Trophoblast cell (in vitro differentiated cells and primary cell): ENCODE measurements around the gene TPRX1.

Experiments used
- DNase-seq, 2 donors: peaks; one replicate each; pipeline ENCODE4 v3.0.0-alpha.2; 2016
- H2AFZ ChIP-seq: 2 replicates; pipeline ENCODE4 v1.6.1; 2013; ENCODE audit warnings: low read length, moderate library complexity, mild to moderate bottlenecking; ENCODE audit not compliant: insufficient read depth, poor library complexity
- H2AK5ac ChIP-seq: 2 replicates; pipeline ENCODE4 v1.6.1; 2013; ENCODE audit warnings: mild to moderate bottlenecking, low read length
- H2BK120ac ChIP-seq: 2 replicates; pipeline ENCODE4 v1.6.1; 2013; ENCODE audit warnings: low read length, mild to moderate bottlenecking, moderate library complexity; ENCODE audit not compliant: insufficient read depth, poor library complexity
- H2BK12ac ChIP-seq: 2 replicates; pipeline ENCODE4 v1.6.1; 2013; ENCODE audit warnings: mild to moderate bottlenecking, low read length, moderate library complexity
- H2BK5ac ChIP-seq: 2 replicates; pipeline ENCODE4 v1.6.1; 2013; ENCODE audit warnings: low read length, low read depth, moderate library complexity, mild to moderate bottlenecking; ENCODE audit not compliant: poor library complexity
- H3K14ac ChIP-seq: 2 replicates; pipeline ENCODE4 v1.6.1; 2013; ENCODE audit warnings: mild to moderate bottlenecking, low read length
- H3K18ac ChIP-seq: 2 replicates; pipeline ENCODE4 v1.6.1; 2013; ENCODE audit warnings: mild to moderate bottlenecking, low read length
- H3K23ac ChIP-seq: 2 replicates; pipeline ENCODE4 v1.6.1; 2013; ENCODE audit warnings: low read length
- H3K27ac ChIP-seq: 2 replicates; pipeline ENCODE4 v1.5.1; 2013; ENCODE audit warnings: low read depth, mild to moderate bottlenecking, inconsistent platforms, low read length, moderate library complexity
- H3K27me3 ChIP-seq: 2 replicates; pipeline ENCODE4 v1.6.1; 2013; ENCODE audit warnings: inconsistent platforms, mild to moderate bottlenecking, low read length, moderate library complexity; ENCODE audit not compliant: insufficient read depth
- H3K36me3 ChIP-seq, 2 experiments: 1 replicate in 1 of 2; 2 replicates in 1 of 2; pipeline ENCODE4 v1.6.1; 2013; ENCODE audit warnings: low read length in 2 of 2, mild to moderate bottlenecking in 2 of 2, moderate library complexity in 1 of 2; ENCODE audit not compliant: insufficient read depth in 2 of 2, control insufficient read depth in 1 of 2
- H3K4ac ChIP-seq: 2 replicates; pipeline ENCODE4 v1.6.1; 2013; ENCODE audit warnings: low read depth, mild to moderate bottlenecking, low read length, moderate library complexity
- H3K4me1 ChIP-seq, 2 experiments: 1 replicate in 1 of 2; 2 replicates in 1 of 2; pipeline ENCODE4 v1.6.1; 2013; ENCODE audit warnings: low read length in 2 of 2, mild to moderate bottlenecking in 2 of 2, moderate library complexity in 1 of 2; ENCODE audit not compliant: insufficient read depth in 2 of 2, control insufficient read depth in 1 of 2
- H3K4me2 ChIP-seq: 2 replicates; pipeline ENCODE4 v1.6.1; 2013; ENCODE audit warnings: inconsistent platforms, mild to moderate bottlenecking, low read length, moderate library complexity
- H3K4me3 ChIP-seq: 2 replicates; pipeline ENCODE4 v1.5.1; 2013; ENCODE audit warnings: mild to moderate bottlenecking, low read depth, low read length, inconsistent platforms
- H3K79me1 ChIP-seq: one replicate; pipeline ENCODE4 v1.6.1; 2013; ENCODE audit warnings: low read length
- H3K79me2 ChIP-seq: 2 replicates; pipeline ENCODE4 v1.6.1; 2013; ENCODE audit warnings: low read length, mild to moderate bottlenecking; ENCODE audit not compliant: control insufficient read depth, insufficient read depth, poor library complexity
- H3K9ac ChIP-seq: 2 replicates; pipeline ENCODE4 v1.6.1; 2013; ENCODE audit warnings: mild to moderate bottlenecking, low read length
- H3K9me3 ChIP-seq: 2 replicates; pipeline ENCODE4 v1.6.1; 2013; ENCODE audit warnings: low read depth, mild to moderate bottlenecking, control low read depth, inconsistent platforms, low read length; ENCODE audit not compliant: insufficient read depth
- H4K12ac ChIP-seq: 2 replicates; pipeline ENCODE4 v1.6.1; 2013; ENCODE audit warnings: low read depth, mild to moderate bottlenecking, low read length, moderate library complexity
- H4K8ac ChIP-seq: 2 replicates; pipeline ENCODE4 v1.6.1; 2013; ENCODE audit warnings: low read depth, mild to moderate bottlenecking, low read length, moderate library complexity
- H4K91ac ChIP-seq: one replicate; pipeline ENCODE4 v1.6.1; 2013; ENCODE audit warnings: low read depth, mild to moderate bottlenecking, low read length, moderate library complexity
- WGBS: extraction: QIAGEN DNeasy Blood & Tissue Kit; methylation state at CpG from one replicate; pipeline ENCODE4 v1.1.7; 2013; ENCODE audit warnings: missing lambda C conversion rate; ENCODE audit not compliant: insufficient read length, insufficient coverage; ENCODE audit errors: extremely low coverage; 5-methylcytosine and 5-hydroxymethylcytosine counted together

Gene TPRX1

GRCh38 chr19:47832723-47833122 lies 28.4 kb upstream of the TPRX1 start:
- H3K4me1 ChIP-seq = no peaks in the 10 kb centered on the region
- no peak overlapping the region for H3K14ac ChIP-seq
- no peaks in the 10 kb centered on the region for H3K36me3 ChIP-seq
- H2AK5ac ChIP-seq = no peak overlapping the region
- no peaks in the 10 kb centered on the region for H3K9me3 ChIP-seq
- no peak overlapping the region for H4K8ac ChIP-seq
- H3K18ac ChIP-seq = no peak overlapping the region
- H2AFZ ChIP-seq = no peak overlapping the region
- no peak overlapping the region for H4K91ac ChIP-seq
- no peak overlapping the region for H2BK120ac ChIP-seq
- no peak overlapping the region for H4K12ac ChIP-seq
- H2BK5ac ChIP-seq = no peak overlapping the region
- no peak for DNase-seq
- H3K23ac ChIP-seq = no peak overlapping the region
- WGBS = no CpG with 5 or more reads among the region's 4 CpGs
- no peak overlapping the region for H3K9ac ChIP-seq
- H3K79me2 ChIP-seq = no peaks in the 10 kb centered on the region
- H3K4me2 ChIP-seq = no peak overlapping the region
- H3K4ac ChIP-seq = no peak overlapping the region
- no peak overlapping the region for H3K27ac ChIP-seq
- no peaks in the 10 kb centered on the region for H3K27me3 ChIP-seq
- H3K4me3 ChIP-seq = no peak overlapping the region
- no peak overlapping the region for H2BK12ac ChIP-seq
- no peaks in the 10 kb centered on the region for H3K79me1 ChIP-seq

- Histone ChIP-seq H4K12ac (no peak overlapping the region), H3K14ac (no peak overlapping the region), H3K9me3 (no peaks in the 10 kb centered on the region), H3K79me1 (no peaks in the 10 kb centered on the region), H2AFZ (no peak overlapping the region), H2BK120ac (no peak overlapping the region), H3K36me3 (no peaks in the 10 kb centered on the region), H2BK5ac (no peak overlapping the region), H3K4me1 (no peaks in the 10 kb centered on the region), H3K18ac (no peak overlapping the region), H3K4me2 (no peak overlapping the region), H3K23ac (no peak overlapping the region), H3K79me2 (no peaks in the 10 kb centered on the region), H4K91ac (no peak overlapping the region), H2BK12ac (no peak overlapping the region), H3K27me3 (no peaks in the 10 kb centered on the region), H2AK5ac (no peak overlapping the region), H3K4ac (no peak overlapping the region), H3K9ac (no peak overlapping the region), H4K8ac (no peak overlapping the region), H3K4me3 (no peak overlapping the region), H3K27ac (no peak overlapping the region)
- no peak for DNase-seq
- WGBS = no CpG with 5 or more reads among the region's 6 CpGs
Measured at GRCh38 chr19:47826800-47827199, 22.4 kb upstream of the TPRX1 start.

GRCh38 chr19:47824396-47824795 lies 20.0 kb upstream of the TPRX1 start:
- H2BK5ac ChIP-seq = no peak overlapping the region
- H2BK120ac ChIP-seq = no peak overlapping the region
- no peak overlapping the region for H4K8ac ChIP-seq
- H2BK12ac ChIP-seq = no peak overlapping the region
- H3K4me3 ChIP-seq = no peak overlapping the region
- no CpG with 5 or more reads among the region's 6 CpGs for WGBS
- H3K9me3 ChIP-seq = peaks cover 1% of the 10 kb centered on the region
- H3K23ac ChIP-seq = no peak overlapping the region
- no peak overlapping the region for H4K91ac ChIP-seq
- H3K4me2 ChIP-seq = no peak overlapping the region
- no peak overlapping the region for H3K9ac ChIP-seq
- H3K27me3 ChIP-seq = no peaks in the 10 kb centered on the region
- no peak overlapping the region for H3K18ac ChIP-seq
- H3K27ac ChIP-seq = no peak overlapping the region
- no peak overlapping the region for H2AK5ac ChIP-seq
- DNase-seq = no peak
- no peak overlapping the region for H4K12ac ChIP-seq
- H3K14ac ChIP-seq = no peak overlapping the region
- no peaks in the 10 kb centered on the region for H3K79me2 ChIP-seq
- H3K4me1 ChIP-seq = no peaks in the 10 kb centered on the region
- no peak overlapping the region for H2AFZ ChIP-seq
- no peak overlapping the region for H3K4ac ChIP-seq
- no peaks in the 10 kb centered on the region for H3K79me1 ChIP-seq
- H3K36me3 ChIP-seq = no peaks in the 10 kb centered on the region

- Histone ChIP-seq H4K12ac (no peak within 1 kb of the TSS), H3K9ac (no peak within 1 kb of the TSS), H3K79me2 (no peaks in the 10 kb centered on the region), H3K79me1 (no peaks in the 10 kb centered on the region), H3K4ac (no peak within 1 kb of the TSS), H3K14ac (no peak within 1 kb of the TSS), H2BK5ac (no peak within 1 kb of the TSS), H4K8ac (no peak within 1 kb of the TSS), H3K4me3 (no peak within 1 kb of the TSS), H3K36me3 (no peaks in the 10 kb centered on the region), H4K91ac (no peak within 1 kb of the TSS), H2BK120ac (no peak within 1 kb of the TSS), H2AK5ac (no peak within 1 kb of the TSS), H2BK12ac (no peak within 1 kb of the TSS), H3K9me3 (peaks cover 1% of the 10 kb centered on the region), H3K23ac (no peak within 1 kb of the TSS), H3K18ac (no peak within 1 kb of the TSS), H3K27ac (no peak within 1 kb of the TSS), H3K4me2 (no peak within 1 kb of the TSS), H2AFZ (no peak within 1 kb of the TSS), H3K27me3 (no peaks in the 10 kb centered on the region), H3K4me1 (no peaks in the 10 kb centered on the region)
- DNase-seq = no peak
- no CpG with 5 or more reads among the region's 15 CpGs for WGBS
Measured at GRCh38 chr19:47821460-47822020, 17.2 kb upstream of the TPRX1 start, which contains the start of gene CRX. Gene CRX, plus strand, starts transcription at chr19:47821937. Its CDS starts 12,507 bp downstream, at chr19:47834444.
